Measurements from ENCODE around the gene CBX8. TPM values are rescaled to one million over a fixed set of nuclear protein-coding genes. Genes with fewer than 3 reads are reported as not detected.

The CBX8 gene
- total and polyA plus RNA-seq, 2 of the 13 experiments (the other 11 are each of a cell fraction or from before 2014, with no cell fraction given), result 0.34 to 12.6 TPM

DNA sequence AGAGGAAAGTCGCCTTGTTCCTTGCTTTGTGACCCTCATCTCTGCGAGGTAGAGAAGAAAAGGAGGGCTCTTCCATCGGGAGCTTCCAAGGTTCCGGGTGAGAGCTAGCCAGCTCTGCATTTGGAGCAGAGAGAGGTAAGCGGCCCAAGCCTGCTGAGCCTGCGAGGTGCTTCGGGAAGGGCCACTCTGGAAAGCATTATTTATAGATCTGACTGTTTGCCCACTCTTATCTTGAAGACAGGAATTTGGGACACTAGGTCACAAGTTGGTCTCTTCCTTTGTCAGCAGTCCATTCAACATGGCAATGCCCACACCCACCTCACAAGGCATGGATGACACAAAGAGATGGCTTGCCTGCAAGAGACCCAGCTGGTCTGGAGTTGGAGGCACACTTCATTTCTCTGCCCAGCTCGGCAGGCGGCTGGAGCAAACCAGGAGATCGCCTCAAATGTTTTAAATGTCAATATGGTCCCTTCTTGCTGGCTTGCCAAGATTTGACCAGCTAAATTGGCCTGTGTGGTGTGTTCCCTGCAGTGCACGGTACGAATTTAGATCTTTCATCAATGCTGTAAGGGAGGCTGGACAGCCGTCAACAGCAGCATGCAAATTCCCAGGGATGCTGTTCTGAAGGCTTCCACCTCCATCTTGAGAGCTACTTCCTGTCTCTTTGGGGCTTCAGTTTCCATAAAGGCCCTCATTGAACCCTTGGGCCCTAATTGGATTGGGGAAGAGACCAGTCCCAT lies 22.8 kb upstream of the CBX8 start (continued):
- TF ChIP-seq ZNF816 (CRISPR knock-in tag; IDR thresholded peaks at IDR 0.05; ENCODE audit: borderline replicate concordance) (no peak), ESRRA (CRISPR knock-in tag; IDR thresholded peaks at IDR 0.05; ENCODE audit: low read depth) (no peak), ZNF644 (CRISPR knock-in tag; IDR thresholded peaks at IDR 0.05; ENCODE audit: low read depth) (no peak), ZNF724P (CRISPR knock-in tag; IDR thresholded peaks at IDR 0.05; ENCODE audit: borderline replicate concordance) (0 out of 2 replicates have a peak, but pooled peaks have one; percentile 38), SP4 (CRISPR knock-in tag; IDR thresholded peaks at IDR 0.05) (peak; percentile 25; the same call in 1 of the 2 replicates), MTA3 (CRISPR knock-in tag; IDR thresholded peaks at IDR 0.05) (no peak), ZNF572 (CRISPR knock-in tag; IDR thresholded peaks at IDR 0.05) (0 out of 2 replicates have a peak, but pooled peaks have one; percentile 61), ZNF232 (CRISPR knock-in tag; IDR thresholded peaks at IDR 0.05; ENCODE audit: borderline replicate concordance) (no peak), TMF1 (CRISPR knock-in tag; IDR thresholded peaks at IDR 0.05; ENCODE audit: low read depth) (no peak), ZFP41 (CRISPR knock-in tag; IDR thresholded peaks at IDR 0.05; ENCODE audit: borderline replicate concordance) (0 out of 2 replicates have a peak, but pooled peaks have one; percentile 5), MED8 (CRISPR knock-in tag; IDR thresholded peaks at IDR 0.05; ENCODE audit: insufficient replicate concordance) (peak; percentile 25)

DNA sequence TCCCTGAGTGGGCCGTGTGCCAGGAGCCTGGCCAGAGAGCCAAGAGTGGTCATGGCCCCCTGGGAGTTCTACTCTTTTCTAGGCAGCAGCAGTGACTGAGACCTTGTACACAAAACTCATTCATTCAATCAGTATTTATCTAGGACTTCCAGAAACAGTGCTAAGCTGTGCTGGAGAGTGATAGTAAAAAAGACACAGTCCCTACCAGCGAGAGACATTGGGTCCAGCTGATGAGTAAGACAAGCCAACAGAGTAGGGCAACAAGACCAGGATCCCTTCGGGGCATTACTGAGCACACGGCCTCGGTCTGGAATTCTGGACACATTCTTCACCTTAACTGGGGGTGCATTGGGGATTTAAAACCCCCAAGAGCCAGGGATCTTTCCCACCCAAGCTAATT lies 22.2 kb upstream of the CBX8 start:
- Histone ChIP-seq H3K27ac (ENCODE audit: extremely low read length, insufficient read depth, low read length) (no peak overlapping the region), H3K79me2 (ENCODE audit: insufficient read depth, low read length) (no peaks in the 10 kb centered on the region), H3K27me3 (ENCODE audit: control insufficient read depth in 1 of 2, insufficient read depth in 2 of 2, low read length in 2 of 2) (peaks cover 3 to 33% of the 10 kb centered on the region in 2 experiments; a peak in 4 of 5 replicates), H3K4me2 (ENCODE audit: low read depth, low read length) (peak overlapping the region; percentile 10; the same call in 1 of the 2 replicates), H3K4me1 (ENCODE audit: insufficient read depth, low read length) (peaks cover 64% of the 10 kb centered on the region), H3K9me3 (ENCODE audit: low read length) (no peaks in the 10 kb centered on the region), H3K36me3 (replicated peaks in 1 of 2; ENCODE audit: control insufficient read depth in 1 of 2, insufficient read depth in 2 of 2, low read length in 2 of 2) (no peaks in the 10 kb centered on the region), H4K20me1 (ENCODE audit: insufficient read depth, low read length) (no peaks in the 10 kb centered on the region), H2AFZ (ENCODE audit: low read length) (no peak overlapping the region), H3K4me3 (replicated peaks in 1 of 3; ENCODE audit: insufficient read depth in 1 of 3, low read depth in 2 of 3, low read length in 3 of 3) (no peak overlapping the region), H3K9ac (ENCODE audit: insufficient read depth, low read depth, low read length) (no peak overlapping the region)
- ChIA-PET POLR2A (interaction anchor here (1.2 to 16.5 kb wide), 8 partner anchors 11 to 175 kb away, joined by 3 to 274 read pairs (median 8); partner anchors contain the start of genes CBX4 and CBX8), CTCF (ENCODE audit: low intra/inter-chr PET ratio, low total read pairs) (no interaction called here)
- in situ Hi-C loops (cut with HindIII; ENCODE audit: extremely low pct_ligation_motif_present, low pct_unique_long_range_greater_than_20kb), result no loop called here
- WGBS (ENCODE audit: low lambda C conversion rate), result 29% methylated on average over 5 of the region's 5 CpGs
- DNase-seq (ENCODE audit: low spot score), result no peak
- FAIRE-seq, result no peak
- BruUV-seq (replicated peaks), result no TSS peak
- intact Hi-C loops (cut with micrococcal nuclease; ENCODE audit: unreplicated experiment), result no loop called here
- no peak for ATAC-seq
- TF ChIP-seq, protein P1, sequence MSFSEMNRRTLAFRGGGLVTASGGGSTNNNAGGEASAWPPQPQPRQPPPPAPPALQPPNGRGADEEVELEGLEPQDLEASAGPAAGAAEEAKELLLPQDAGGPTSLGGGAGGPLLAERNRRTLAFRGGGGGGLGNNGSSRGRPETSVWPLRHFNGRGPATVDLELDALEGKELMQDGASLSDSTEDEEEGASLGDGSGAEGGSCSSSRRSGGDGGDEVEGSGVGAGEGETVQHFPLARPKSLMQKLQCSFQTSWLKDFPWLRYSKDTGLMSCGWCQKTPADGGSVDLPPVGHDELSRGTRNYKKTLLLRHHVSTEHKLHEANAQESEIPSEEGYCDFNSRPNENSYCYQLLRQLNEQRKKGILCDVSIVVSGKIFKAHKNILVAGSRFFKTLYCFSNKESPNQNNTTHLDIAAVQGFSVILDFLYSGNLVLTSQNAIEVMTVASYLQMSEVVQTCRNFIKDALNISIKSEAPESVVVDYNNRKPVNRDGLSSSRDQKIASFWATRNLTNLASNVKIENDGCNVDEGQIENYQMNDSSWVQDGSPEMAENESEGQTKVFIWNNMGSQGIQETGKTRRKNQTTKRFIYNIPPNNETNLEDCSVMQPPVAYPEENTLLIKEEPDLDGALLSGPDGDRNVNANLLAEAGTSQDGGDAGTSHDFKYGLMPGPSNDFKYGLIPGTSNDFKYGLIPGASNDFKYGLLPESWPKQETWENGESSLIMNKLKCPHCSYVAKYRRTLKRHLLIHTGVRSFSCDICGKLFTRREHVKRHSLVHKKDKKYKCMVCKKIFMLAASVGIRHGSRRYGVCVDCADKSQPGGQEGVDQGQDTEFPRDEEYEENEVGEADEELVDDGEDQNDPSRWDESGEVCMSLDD (CRISPR knock-in tag; IDR thresholded peaks at IDR 0.05; ENCODE audit: borderline replicate concordance), result no peak
- TF ChIP-seq, protein P2, sequence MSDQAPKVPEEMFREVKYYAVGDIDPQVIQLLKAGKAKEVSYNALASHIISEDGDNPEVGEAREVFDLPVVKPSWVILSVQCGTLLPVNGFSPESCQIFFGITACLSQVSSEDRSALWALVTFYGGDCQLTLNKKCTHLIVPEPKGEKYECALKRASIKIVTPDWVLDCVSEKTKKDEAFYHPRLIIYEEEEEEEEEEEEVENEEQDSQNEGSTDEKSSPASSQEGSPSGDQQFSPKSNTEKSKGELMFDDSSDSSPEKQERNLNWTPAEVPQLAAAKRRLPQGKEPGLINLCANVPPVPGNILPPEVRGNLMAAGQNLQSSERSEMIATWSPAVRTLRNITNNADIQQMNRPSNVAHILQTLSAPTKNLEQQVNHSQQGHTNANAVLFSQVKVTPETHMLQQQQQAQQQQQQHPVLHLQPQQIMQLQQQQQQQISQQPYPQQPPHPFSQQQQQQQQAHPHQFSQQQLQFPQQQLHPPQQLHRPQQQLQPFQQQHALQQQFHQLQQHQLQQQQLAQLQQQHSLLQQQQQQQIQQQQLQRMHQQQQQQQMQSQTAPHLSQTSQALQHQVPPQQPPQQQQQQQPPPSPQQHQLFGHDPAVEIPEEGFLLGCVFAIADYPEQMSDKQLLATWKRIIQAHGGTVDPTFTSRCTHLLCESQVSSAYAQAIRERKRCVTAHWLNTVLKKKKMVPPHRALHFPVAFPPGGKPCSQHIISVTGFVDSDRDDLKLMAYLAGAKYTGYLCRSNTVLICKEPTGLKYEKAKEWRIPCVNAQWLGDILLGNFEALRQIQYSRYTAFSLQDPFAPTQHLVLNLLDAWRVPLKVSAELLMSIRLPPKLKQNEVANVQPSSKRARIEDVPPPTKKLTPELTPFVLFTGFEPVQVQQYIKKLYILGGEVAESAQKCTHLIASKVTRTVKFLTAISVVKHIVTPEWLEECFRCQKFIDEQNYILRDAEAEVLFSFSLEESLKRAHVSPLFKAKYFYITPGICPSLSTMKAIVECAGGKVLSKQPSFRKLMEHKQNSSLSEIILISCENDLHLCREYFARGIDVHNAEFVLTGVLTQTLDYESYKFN (CRISPR knock-in tag; conservative IDR thresholded peaks at IDR 0.05), result 0 out of 2 replicates have a peak, but pooled peaks have one; percentile 5
- TF ChIP-seq ELF4 (CRISPR knock-in tag; IDR thresholded peaks at IDR 0.05; ENCODE audit: borderline replicate concordance) (no peak), PPARG (CRISPR knock-in tag; conservative IDR thresholded peaks at IDR 0.05) (no peak), AHR (CRISPR knock-in tag; IDR thresholded peaks at IDR 0.05) (no peak), ZFAT (CRISPR knock-in tag; conservative IDR thresholded peaks at IDR 0.05) (no peak)

Data from HepG2 (cell line).